ENCODE results near the gene PRRX2.

Gene PRRX2

DNA sequence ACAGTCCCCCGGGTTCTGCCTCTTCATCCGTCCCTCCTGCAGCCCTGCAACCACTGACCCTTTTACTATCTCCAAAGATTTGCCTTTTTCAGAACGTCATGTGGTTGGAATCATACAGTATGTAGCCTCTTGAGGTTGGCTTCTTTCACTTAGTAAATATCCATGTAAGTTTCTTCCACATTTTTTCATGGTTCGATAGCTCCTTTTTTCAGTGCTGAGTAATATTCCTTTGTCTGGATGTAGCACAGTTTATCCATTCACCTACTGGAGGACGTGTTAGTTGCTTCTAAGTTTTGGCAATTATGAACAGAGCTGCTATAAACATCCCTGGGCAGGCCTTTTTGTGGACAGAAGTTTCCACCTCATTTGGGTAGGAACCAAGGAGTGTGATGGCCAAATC is 27.1 kb downstream of the PRRX2 start:
- no peaks in the 10 kb centered on the region for H3K27me3 ChIP-seq
- no peaks in the 10 kb centered on the region for H3K36me3 ChIP-seq
- TF ChIP-seq, protein P1, sequence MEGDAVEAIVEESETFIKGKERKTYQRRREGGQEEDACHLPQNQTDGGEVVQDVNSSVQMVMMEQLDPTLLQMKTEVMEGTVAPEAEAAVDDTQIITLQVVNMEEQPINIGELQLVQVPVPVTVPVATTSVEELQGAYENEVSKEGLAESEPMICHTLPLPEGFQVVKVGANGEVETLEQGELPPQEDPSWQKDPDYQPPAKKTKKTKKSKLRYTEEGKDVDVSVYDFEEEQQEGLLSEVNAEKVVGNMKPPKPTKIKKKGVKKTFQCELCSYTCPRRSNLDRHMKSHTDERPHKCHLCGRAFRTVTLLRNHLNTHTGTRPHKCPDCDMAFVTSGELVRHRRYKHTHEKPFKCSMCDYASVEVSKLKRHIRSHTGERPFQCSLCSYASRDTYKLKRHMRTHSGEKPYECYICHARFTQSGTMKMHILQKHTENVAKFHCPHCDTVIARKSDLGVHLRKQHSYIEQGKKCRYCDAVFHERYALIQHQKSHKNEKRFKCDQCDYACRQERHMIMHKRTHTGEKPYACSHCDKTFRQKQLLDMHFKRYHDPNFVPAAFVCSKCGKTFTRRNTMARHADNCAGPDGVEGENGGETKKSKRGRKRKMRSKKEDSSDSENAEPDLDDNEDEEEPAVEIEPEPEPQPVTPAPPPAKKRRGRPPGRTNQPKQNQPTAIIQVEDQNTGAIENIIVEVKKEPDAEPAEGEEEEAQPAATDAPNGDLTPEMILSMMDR (IDR thresholded peaks at IDR 0.05; ENCODE audit: low read depth, low read length) = no peak
- H3K9me3 ChIP-seq = no peaks in the 10 kb centered on the region; the same call in 1 of the 2 replicates
- H3K4me1 ChIP-seq = peaks cover 6% of the 10 kb centered on the region
- DNase-seq = no peak
- no peak overlapping the region for H3K4me3 ChIP-seq (ENCODE audit: low read depth, low read length)

DNA sequence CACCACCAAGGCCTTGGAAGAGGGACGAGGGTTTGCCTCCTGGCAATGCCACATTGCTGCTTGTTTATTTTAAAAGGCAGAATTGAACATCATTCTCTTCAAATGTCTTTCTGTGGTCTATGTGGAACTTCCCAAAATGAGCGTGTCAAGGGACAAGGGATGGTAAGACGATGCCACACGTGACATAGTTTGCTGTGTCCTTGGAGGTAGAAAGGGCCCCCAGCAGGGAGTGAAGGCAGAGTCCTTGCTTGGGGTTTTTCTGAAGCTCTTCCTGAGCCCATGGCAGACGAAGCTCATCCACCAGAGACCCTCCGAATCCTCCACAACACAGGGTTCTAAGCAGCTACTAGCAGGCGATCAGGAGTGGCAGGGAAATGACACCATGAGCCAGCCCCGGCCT is 28.3 kb downstream of the PRRX2 start:
- peaks cover 10% of the 10 kb centered on the region for H3K4me1 ChIP-seq
- H3K4me3 ChIP-seq (ENCODE audit: low read depth, low read length) = no peak overlapping the region
- TF ChIP-seq, protein P1 (IDR thresholded peaks at IDR 0.05; ENCODE audit: low read depth, low read length) = no peak
- H3K27me3 ChIP-seq = no peaks in the 10 kb centered on the region
- H3K9me3 ChIP-seq = no peaks in the 10 kb centered on the region; the same call in 1 of the 2 replicates
- DNase-seq = no peak
- no peaks in the 10 kb centered on the region for H3K36me3 ChIP-seq

DNA sequence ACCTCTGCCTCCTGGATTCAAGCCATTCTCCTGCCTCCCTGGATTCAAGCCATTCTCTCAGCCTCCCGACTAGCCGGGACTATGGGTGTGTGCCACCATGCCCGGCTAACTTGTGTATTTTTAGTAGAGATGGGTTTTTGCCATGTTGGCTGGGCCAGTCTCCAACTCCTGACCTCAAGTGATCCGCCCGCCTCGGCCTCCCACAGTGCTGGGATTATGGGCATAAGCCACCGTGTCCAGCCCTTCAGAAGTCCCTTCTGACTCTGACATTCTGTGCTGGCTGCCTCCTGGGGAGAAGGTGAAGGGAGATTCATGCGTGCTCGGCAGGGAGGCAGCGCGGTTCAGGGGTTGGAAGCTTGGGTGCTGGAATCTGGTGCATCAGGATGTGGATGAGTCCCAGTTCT is 28.8 kb downstream of the PRRX2 start:
- Histone ChIP-seq H3K9me3 (no peaks in the 10 kb centered on the region; the same call in 1 of the 2 replicates), H3K4me1 (peaks cover 10% of the 10 kb centered on the region), H3K36me3 (no peaks in the 10 kb centered on the region), H3K27me3 (no peaks in the 10 kb centered on the region), H3K4me3 (ENCODE audit: low read depth, low read length) (no peak overlapping the region)
- TF ChIP-seq, protein P1 (IDR thresholded peaks at IDR 0.05; ENCODE audit: low read depth, low read length) = no peak
- DNase-seq = no peak

DNA sequence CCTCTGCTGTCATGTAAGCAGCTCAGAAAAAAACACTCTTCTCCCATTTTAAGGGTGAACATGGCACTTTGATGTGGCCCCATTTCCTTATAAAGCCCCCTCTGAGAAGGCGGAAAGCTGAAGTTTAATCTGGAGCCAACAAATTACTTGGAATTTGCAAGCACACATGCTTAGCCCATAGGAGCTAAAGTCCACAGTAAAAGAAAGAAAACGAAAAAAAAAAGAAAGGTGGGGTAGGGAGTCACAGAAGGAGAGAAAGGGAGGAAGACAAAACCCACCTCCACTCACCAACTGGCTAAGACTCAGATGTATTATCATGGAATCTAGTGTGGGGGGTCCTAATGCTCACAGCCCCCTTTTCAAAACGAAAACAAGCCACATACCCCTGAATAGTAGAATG is 30.4 kb downstream of the PRRX2 start:
- H3K36me3 ChIP-seq = no peaks in the 10 kb centered on the region
- no peaks in the 10 kb centered on the region; the same call in 1 of the 2 replicates for H3K9me3 ChIP-seq
- no peaks in the 10 kb centered on the region for H3K27me3 ChIP-seq
- H3K4me1 ChIP-seq = peaks cover 10% of the 10 kb centered on the region
- no peak overlapping the region for H3K4me3 ChIP-seq (ENCODE audit: low read depth, low read length)
- no peak for DNase-seq
- TF ChIP-seq, protein P1 (IDR thresholded peaks at IDR 0.05; ENCODE audit: low read depth, low read length) = no peak

DNA sequence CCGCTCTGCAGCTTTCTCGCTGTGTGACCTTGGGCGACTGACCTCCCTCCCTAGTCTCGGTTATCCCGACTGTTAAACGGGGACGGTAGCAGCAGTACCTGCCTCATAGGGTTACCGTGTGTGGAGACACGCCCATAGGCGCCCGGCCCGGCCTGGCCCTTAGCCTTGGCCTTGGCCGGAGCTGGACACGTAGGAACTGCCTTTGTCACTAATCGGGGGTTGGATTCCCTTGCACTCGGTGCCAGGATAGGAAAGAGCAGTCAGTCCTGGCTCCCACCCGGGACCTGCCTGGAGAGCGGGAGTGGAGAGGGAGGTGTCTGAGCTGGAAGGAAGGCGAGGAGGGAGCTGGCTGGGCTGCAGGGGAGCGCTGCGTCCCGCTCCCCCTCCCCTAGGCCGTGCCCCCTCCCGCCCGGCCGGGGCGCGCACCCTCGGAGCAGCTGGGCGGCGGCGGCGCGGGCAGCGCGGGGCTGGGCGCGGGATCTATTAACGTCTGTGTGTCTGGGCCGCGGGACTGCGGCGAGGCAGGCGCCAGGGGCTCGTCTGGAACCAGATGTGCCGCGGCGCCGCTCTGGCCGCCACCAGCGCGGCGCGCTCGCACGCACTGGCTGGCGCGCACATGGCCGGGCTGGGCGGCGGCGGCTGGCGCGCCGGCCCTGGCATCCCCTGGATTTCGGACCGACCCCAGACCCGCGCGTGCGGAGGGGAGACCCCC is 31.7 kb downstream of the PRRX2 start:
- no peaks in the 10 kb centered on the region for H3K27me3 ChIP-seq
- H3K4me3 ChIP-seq (ENCODE audit: low read depth, low read length) = peak overlapping the region; percentile 51
- H3K9me3 ChIP-seq = no peaks in the 10 kb centered on the region; the same call in 1 of the 2 replicates
- TF ChIP-seq, protein P1 (IDR thresholded peaks at IDR 0.05; ENCODE audit: low read depth, low read length) = no peak
- peak; percentile 83 for DNase-seq
- H3K36me3 ChIP-seq = no peaks in the 10 kb centered on the region
- peaks cover 10% of the 10 kb centered on the region for H3K4me1 ChIP-seq

DNA sequence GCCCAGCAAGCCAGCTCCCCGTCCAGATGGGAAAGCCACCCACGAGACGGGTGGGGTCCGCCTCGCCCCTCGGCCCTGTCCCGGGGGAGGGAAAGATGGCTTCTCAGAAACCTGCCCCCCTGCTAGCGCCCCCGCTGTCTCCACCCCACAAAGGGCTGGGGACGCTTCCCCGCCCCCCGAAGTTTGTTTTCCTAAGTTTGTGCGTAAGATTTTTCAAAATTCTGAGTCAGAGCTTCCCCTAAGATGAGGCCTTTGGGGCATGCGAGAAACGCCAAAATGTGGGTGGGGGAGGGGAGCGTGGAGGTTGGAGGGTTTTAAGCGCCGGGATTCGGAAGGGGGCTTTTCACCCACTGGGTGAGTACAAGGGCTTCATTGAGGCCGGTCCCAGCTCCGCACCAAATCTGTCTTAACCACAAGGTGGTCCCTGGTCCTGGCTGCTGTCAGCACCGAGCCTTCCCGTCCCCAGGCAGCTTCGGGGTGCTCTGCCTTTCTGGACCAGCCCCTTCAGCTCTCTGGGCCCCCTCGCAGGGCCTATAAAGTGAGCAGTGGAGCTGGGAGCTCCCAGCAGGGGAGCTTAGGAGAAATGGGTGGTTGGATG is 32.3 kb downstream of the PRRX2 start:
- peaks cover 10% of the 10 kb centered on the region for H3K4me1 ChIP-seq
- no peaks in the 10 kb centered on the region for H3K36me3 ChIP-seq
- H3K27me3 ChIP-seq = no peaks in the 10 kb centered on the region
- TF ChIP-seq, protein P1 (IDR thresholded peaks at IDR 0.05; ENCODE audit: low read depth, low read length) = no peak
- DNase-seq = no peak
- no peaks in the 10 kb centered on the region; the same call in 1 of the 2 replicates for H3K9me3 ChIP-seq
- H3K4me3 ChIP-seq (ENCODE audit: low read depth, low read length) = peak overlapping the region; percentile 51
